Stimulated activated CD4-positive, alpha-beta T cell treated with anti-CD3 and anti-CD28 coated beads, Interleukin-12 subunit alpha, Interleukin-12 subunit beta, amount 100 ng/mL, for 24 hours (primary cell): ENCODE results near the gene NTN5.

Source experiments
- DNase-seq, 2 experiments: peaks; one replicate each; pipeline ENCODE4 v3.0.0-alpha.2; 2020; ENCODE audit warnings: low read depth in 2 of 2

NTN5 gene

DNA sequence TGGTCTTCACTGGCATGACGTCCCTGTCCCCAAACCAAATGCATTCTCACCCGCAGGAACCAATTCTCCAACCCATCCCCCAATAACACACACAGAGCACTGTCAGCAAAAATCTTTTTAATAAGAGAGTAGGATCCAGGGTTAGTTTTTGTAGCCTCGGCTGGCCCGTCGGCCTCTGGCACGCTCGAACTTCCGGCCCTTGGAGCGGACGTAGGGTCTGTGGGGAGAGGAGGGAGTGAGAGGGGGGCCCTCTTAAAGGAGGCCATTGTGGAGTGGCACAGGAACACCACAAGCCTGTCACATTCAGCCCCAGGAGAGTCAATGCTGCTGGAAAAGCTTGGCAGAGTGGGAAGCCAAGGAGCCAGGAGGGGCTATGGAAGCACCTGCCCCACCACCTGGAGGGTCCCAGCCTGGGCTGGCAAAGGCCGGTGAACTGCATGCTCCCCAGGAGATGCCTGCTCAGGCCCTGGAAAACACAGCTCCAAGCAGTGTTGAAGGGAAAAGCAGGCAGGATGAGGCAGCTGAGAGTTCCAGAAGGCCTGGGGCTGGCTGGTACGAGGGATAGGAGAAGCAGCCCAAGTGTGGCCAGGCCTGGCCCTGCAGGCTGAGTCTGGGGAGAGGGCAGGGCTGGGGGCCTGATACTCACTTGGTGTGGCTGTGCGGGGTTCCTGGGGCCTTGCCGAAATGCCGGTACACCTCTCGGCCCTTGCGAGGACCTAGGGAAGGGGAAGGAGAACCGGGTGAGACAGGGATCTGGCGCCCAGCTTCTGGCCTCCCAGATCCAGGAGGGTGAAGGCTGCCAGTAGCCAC, 57.4 kb downstream of the NTN5 start:
- no peak for DNase-seq

DNA sequence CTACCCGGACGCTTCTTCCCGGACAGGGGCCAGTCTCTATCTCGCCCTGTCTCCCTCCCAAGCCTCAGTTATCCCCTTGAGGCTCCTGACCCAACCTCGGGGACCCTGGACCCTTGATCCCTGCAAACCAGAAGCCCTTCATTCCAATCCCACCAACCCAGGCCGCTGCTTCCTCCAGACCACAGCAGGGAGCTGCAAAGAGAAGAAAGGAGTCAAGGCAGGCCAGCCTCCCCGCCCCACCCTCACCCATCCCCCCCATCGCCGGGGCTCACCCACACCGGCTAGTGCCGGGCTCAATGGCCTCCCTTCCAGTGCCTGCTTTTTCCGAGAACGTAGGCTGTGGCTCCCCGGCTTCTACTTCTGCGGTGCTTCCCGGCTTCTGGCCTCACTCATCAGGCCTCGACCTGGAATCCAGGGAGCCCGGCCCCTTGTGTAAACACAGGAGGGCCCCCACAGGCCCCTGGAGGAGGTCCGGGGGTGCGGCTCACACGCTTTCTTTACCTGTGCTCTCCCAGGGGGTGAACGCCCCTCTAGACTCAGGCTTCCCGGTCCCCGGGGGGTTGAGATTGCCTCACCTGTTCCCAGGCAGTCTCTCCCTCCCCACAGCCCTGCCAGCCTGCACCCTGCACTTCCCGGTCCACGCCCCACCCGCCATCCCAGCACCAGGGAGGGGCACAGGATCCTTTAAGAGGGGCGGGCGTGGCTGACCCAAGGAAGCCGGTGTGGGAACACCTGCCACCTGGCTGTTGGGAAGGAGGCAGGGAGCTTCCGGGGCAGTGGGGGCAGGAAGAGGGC, 58.2 kb downstream of the NTN5 start, which contains the start of gene FAM83E:
TSS of gene FAM83E (minus strand) at position 641 of the 795 bp plus-strand sequence. CDS start 1,704 bp downstream, outside the sequence.
- DNase-seq = no peak

DNA sequence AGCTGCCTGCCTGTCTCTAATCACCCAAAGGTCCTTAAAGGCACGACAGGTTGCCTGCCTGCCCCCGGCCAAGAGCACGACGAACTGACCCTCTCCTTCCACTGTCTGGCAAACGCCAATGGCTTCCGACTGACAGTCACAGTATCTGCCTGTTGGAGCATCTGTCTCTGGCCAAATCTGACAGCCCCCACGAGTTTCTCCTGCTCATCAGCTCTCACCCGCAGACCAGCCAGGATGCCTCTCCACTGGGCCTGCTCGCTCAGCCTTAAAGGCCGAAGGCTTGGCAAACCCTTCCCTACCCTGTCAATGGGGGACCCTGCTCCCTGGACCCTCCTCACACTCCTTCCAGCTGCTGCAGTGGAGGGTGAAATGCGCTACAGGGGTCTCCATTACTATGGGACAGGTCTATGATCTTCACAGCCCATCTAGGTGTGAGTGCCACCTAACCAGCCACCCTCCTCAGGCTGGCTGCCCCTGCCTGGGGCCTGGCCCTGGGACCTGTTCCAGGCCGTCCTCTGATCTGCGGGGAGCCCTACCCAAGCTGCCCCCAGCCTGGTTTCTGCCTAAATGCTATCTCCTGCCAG, 58.9 kb downstream of the NTN5 start:
- DNase-seq = no peak

DNA sequence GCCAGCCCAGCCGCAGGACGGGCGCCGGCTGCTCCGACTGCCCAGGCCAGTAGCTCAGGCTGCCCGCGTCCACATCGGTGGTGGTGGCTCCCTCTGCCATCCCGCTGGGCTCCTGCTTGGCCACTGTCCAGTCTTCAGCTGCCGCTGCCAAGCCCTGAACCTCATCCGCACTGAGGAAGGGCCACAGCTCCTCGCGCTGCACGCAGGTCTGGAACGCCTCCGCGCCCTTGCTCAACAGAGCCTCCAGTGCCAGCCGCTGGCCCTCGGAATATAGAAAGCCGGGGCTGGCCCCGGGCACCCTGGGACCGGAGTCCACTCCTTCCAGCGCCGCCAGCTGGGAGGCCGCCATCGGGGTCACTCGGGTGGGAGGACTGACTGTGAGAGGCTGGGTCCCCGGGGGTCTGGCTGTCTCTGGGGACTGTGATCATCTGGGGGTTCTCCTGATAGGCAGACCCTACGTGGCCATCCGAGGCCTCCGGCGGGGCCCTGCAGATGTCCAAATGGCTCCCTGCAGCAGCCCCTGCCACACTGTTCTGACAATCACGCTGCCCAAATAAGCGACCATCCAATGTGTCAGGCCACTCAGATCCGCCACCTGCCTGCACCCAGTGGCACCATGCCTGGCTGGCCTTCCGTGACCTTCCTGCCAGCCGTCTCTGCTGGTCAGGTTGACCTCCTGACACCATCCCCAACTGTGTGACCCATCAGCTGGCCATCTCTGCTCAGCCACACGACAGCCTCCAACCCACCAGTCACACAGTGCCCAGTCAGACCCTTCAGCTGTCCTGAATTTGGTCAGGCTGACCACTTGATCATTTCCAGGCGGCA, 59.6 kb downstream of the NTN5 start:
- DNase-seq = no peak

DNA sequence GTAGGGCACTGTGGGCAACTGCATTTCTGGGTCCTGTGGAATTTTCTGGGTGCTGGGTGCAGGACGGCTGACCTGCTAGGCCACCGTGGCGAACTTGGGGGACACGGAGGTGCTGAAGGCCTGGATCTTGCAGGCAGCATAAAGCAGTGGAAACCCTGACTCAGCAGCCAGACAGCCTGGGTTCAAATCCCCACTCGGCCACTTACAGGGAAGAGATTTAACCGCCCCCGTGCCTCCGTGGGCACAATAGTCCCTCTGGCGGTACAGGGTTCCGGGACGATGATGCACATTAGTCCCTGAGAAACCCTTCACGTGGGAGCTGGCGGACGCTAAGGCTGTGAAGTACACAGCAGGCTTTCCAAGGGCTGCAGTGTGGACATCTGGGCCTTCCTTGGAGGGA, 60.9 kb downstream of the NTN5 start:
- no peak for DNase-seq
